Neuronal stem cell (in vitro differentiated cells): ENCODE results near the gene GNAQ.

ENCODE experiments used
- DNase-seq: peaks from one replicate; pipeline ENCODE4 v3.0.0-alpha.2; 2013; ENCODE audit warnings: low spot score
- H2AFZ ChIP-seq: one replicate; pipeline ENCODE4 v1.6.1; 2013; ENCODE audit warnings: mild to moderate bottlenecking, low read length, inconsistent platforms
- H2AK5ac ChIP-seq: 2 replicates; pipeline ENCODE4 v1.6.1; 2013; ENCODE audit warnings: low read depth, mild to moderate bottlenecking, inconsistent platforms, low read length, moderate library complexity, mixed read lengths
- H2BK120ac ChIP-seq: 2 replicates; pipeline ENCODE4 v1.6.1; 2013; ENCODE audit warnings: low read depth, mild to moderate bottlenecking, inconsistent platforms, low read length, moderate library complexity, mixed read lengths
- H2BK12ac ChIP-seq: one replicate; pipeline ENCODE4 v1.6.1; 2013; ENCODE audit warnings: low read length, inconsistent platforms
- H2BK15ac ChIP-seq: 2 replicates; pipeline ENCODE4 v1.6.1; 2013; ENCODE audit warnings: mild to moderate bottlenecking, low read length, inconsistent platforms, mixed read lengths
- H2BK5ac ChIP-seq: one replicate; pipeline ENCODE4 v1.6.1; 2013; ENCODE audit warnings: inconsistent platforms, mild to moderate bottlenecking, low read length, moderate library complexity
- H3K14ac ChIP-seq: one replicate; pipeline ENCODE4 v1.6.1; 2013; ENCODE audit warnings: low read length, inconsistent platforms
- H3K18ac ChIP-seq: 2 replicates; pipeline ENCODE4 v1.6.1; 2013; ENCODE audit warnings: low read length, inconsistent platforms
- H3K23ac ChIP-seq: 2 replicates; pipeline ENCODE4 v1.6.1; 2013; ENCODE audit warnings: low read depth, mild to moderate bottlenecking, mixed read lengths, low read length, inconsistent platforms; ENCODE audit not compliant: poor library complexity
- H3K27ac ChIP-seq: replicated peaks from 3 replicates; pipeline ENCODE4 v1.5.1; 2013; ENCODE audit warnings: low read length, inconsistent platforms
- H3K27me3 ChIP-seq, 3 experiments: 2 replicates each; pipeline ENCODE4 v1.6.1; 2013; ENCODE audit warnings: low read length in 3 of 3, mild to moderate bottlenecking in 2 of 3, inconsistent platforms in 1 of 3, low read depth in 1 of 3, mixed read lengths in 1 of 3, moderate library complexity in 1 of 3; ENCODE audit not compliant: control insufficient read depth in 3 of 3, insufficient read depth in 3 of 3
- H3K36me3 ChIP-seq, 2 donors: replicated peaks in 1 of 2; 2 replicates each; pipeline ENCODE4 v1.6.1; 2013; ENCODE audit warnings: low read length in 2 of 2; ENCODE audit not compliant: control insufficient read depth in 2 of 2, insufficient read depth in 2 of 2
- H3K4ac ChIP-seq: 2 replicates; pipeline ENCODE4 v1.6.1; 2013; ENCODE audit warnings: inconsistent platforms, mild to moderate bottlenecking, low read length, moderate library complexity
- H3K4me1 ChIP-seq, 2 donors: 1 replicate in 1 of 2; 2 replicates in 1 of 2; pipeline ENCODE4 v1.6.1; 2013; ENCODE audit warnings: low read length in 2 of 2, low read depth in 1 of 2; ENCODE audit not compliant: control insufficient read depth in 2 of 2, insufficient read depth in 1 of 2
- H3K4me2 ChIP-seq: one replicate; pipeline ENCODE4 v1.6.1; 2013; ENCODE audit warnings: mild to moderate bottlenecking, low read length, inconsistent platforms; ENCODE audit not compliant: insufficient read depth, poor library complexity, severe bottlenecking
- H3K4me3 ChIP-seq, 2 donors: 2 replicates each; pipeline ENCODE4 v1.5.1; 2013; ENCODE audit warnings: low read length in 2 of 2, mild to moderate bottlenecking in 2 of 2, inconsistent platforms in 1 of 2, moderate library complexity in 1 of 2
- H3K79me1 ChIP-seq: one replicate; pipeline ENCODE4 v1.6.1; 2013; ENCODE audit warnings: low read depth, mild to moderate bottlenecking, inconsistent platforms, low read length, moderate library complexity
- H3K9ac ChIP-seq: one replicate; pipeline ENCODE4 v1.6.1; 2013; ENCODE audit warnings: mild to moderate bottlenecking, low read depth, low read length, inconsistent platforms; ENCODE audit not compliant: poor library complexity
- H3K9me3 ChIP-seq, 2 donors: replicated peaks in 1 of 2; 2 replicates each; pipeline versions ENCODE3 to v1.6.1; 2013; ENCODE audit warnings: low read length in 2 of 2, mild to moderate bottlenecking in 2 of 2, inconsistent platforms in 1 of 2, low read depth in 1 of 2, mixed read lengths in 1 of 2, moderate library complexity in 1 of 2; ENCODE audit not compliant: control insufficient read depth in 2 of 2, insufficient read depth in 1 of 2
- H4K8ac ChIP-seq: one replicate; pipeline ENCODE4 v1.6.1; 2013; ENCODE audit warnings: low read depth, mild to moderate bottlenecking, inconsistent platforms, low read length, moderate library complexity
- H4K91ac ChIP-seq: one replicate; pipeline ENCODE4 v1.6.1; 2013; ENCODE audit warnings: low read length, low read depth, mild to moderate bottlenecking, inconsistent platforms; ENCODE audit not compliant: poor library complexity
- WGBS, 2 donors: extraction: QIAGEN DNeasy Blood & Tissue Kit; methylation state at CpG; one replicate each; pipeline ENCODE4 v1.1.7; 2013; ENCODE audit warnings: missing lambda C conversion rate in 2 of 2, mixed read lengths in 1 of 2; ENCODE audit not compliant: insufficient read length in 2 of 2, insufficient replicate concordance in 1 of 2; ENCODE audit errors: extremely low coverage in 2 of 2; 5-methylcytosine and 5-hydroxymethylcytosine counted together

Gene GNAQ

DNA sequence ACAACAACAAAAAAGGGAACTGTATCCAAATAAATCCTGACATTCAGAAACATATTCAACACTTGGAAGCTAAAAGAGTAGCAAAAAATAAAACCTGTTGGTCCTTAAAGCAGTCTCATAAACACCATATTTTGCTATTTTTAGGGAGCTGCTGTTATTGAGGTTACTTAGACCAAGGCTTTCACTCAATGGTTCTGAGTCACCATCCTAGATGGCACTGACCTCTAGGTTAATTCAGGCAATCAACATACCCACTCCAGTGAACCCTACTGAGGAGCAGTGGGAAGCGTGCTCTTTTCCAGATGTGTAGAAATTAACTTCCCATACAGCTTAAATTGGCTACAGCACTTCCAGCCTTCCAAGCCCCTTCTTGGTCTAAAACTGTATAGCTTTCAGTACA is 5.2 kb downstream of the GNAQ start:
- no peak overlapping the region for H3K23ac ChIP-seq
- no peak overlapping the region for H3K4me3 ChIP-seq
- no CpG with 5 or more reads among the region's 1 CpG for WGBS, 2 donors
- no peak overlapping the region for H3K4me2 ChIP-seq
- no peak overlapping the region for H4K91ac ChIP-seq
- no peak overlapping the region for H3K18ac ChIP-seq
- H3K9ac ChIP-seq = no peak overlapping the region
- H4K8ac ChIP-seq = no peak overlapping the region
- no peak overlapping the region for H3K4ac ChIP-seq
- H2AFZ ChIP-seq = no peak overlapping the region
- no peak overlapping the region for H2BK15ac ChIP-seq
- peaks cover 0 to 6% of the 10 kb centered on the region in 2 donors for H3K9me3 ChIP-seq
- DNase-seq = no peak
- no peak overlapping the region for H3K27ac ChIP-seq
- H2BK12ac ChIP-seq = no peak overlapping the region
- peaks cover 0 to 3% of the 10 kb centered on the region in 2 donors for H3K36me3 ChIP-seq
- H3K4me1 ChIP-seq = peaks cover 6 to 16% of the 10 kb centered on the region in 2 donors
- no peak overlapping the region for H2BK120ac ChIP-seq
- no peak overlapping the region for H2AK5ac ChIP-seq
- no peak overlapping the region for H2BK5ac ChIP-seq
- peaks cover 5% of the 10 kb centered on the region for H3K79me1 ChIP-seq
- H3K27me3 ChIP-seq = no peaks in the 10 kb centered on the region
- no peak overlapping the region for H3K14ac ChIP-seq

DNA sequence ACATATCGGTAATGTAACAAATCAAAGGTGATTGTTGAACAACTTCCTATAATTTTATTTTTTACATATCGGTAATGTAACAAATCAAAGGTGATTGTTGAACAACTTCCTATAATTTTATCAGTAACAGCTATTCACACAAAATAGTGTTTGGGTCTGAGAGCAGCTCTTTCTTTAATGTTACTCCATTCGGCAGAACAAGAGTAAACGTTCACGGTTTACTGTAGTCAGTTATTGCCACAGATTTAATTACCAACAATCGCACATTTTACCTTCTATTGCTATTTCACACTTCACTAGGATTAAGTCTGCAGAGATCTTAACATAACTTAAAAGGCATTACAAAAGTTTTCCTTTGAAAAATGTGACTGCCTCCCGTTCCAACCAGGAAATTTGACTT is 6.4 kb downstream of the GNAQ start:
- peaks cover 0 to 6% of the 10 kb centered on the region in 2 donors for H3K9me3 ChIP-seq
- H2BK5ac ChIP-seq = no peak overlapping the region
- H4K91ac ChIP-seq = no peak overlapping the region
- no peak overlapping the region for H3K23ac ChIP-seq
- H2BK15ac ChIP-seq = no peak overlapping the region
- no peak overlapping the region for H2BK12ac ChIP-seq
- peaks cover 0 to 3% of the 10 kb centered on the region in 2 donors for H3K36me3 ChIP-seq
- no peaks in the 10 kb centered on the region for H3K27me3 ChIP-seq
- H3K4me1 ChIP-seq = peaks cover 6 to 16% of the 10 kb centered on the region in 2 donors
- no peak overlapping the region for H3K4me2 ChIP-seq
- no peak overlapping the region for H2BK120ac ChIP-seq
- no peak overlapping the region for H2AK5ac ChIP-seq
- H3K18ac ChIP-seq = no peak overlapping the region
- no peak overlapping the region for H3K14ac ChIP-seq
- DNase-seq = no peak
- no peak overlapping the region for H3K9ac ChIP-seq
- no peak overlapping the region for H3K27ac ChIP-seq
- H3K79me1 ChIP-seq = no peaks in the 10 kb centered on the region
- H3K4ac ChIP-seq = no peak overlapping the region
- no peak overlapping the region for H2AFZ ChIP-seq
- WGBS, 2 donors = no CpG with 5 or more reads among the region's 7 CpGs
- H4K8ac ChIP-seq = no peak overlapping the region
- H3K4me3 ChIP-seq = no peak overlapping the region

DNA sequence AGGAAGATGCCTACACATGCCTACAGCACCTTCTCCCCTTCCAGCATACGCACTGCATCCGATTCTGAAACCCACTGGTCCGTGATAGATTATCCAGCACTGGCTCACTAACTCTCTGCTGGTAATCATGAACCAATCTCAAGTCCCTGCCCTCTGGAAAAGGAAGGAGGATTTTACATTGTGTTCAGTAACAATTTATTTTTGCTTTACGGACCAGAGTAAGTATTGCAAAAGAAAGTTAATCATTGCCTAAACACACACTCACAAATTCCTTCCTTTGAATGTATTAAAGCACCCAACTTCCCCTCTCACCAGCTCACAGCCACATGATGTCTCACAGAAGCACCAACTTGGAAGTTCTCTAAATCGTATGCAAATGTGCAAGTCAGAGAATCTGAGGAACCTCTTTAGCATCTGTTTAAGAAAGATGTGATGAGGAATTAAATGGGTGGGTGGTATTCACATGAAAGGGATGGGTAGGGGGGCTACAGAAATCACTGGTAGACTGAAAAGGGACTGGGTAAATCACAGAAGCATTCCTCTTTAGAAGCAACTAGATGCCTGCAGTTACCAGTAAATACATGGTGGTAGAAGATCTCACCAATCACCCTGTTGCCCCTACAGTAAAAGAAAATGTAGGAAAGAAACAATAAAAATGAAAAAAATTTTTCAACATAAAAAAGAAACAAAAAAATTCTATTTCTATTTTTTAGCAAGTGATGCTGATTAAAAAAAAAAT is 8.4 kb downstream of the GNAQ start:
- Histone ChIP-seq H2BK5ac (no peak overlapping the region), H3K18ac (no peak overlapping the region), H3K36me3 (peaks cover 0 to 3% of the 10 kb centered on the region in 2 donors), H3K9me3 (peaks cover 0 to 6% of the 10 kb centered on the region in 2 donors), H3K4me3 (no peak overlapping the region), H3K27ac (no peak overlapping the region), H3K4ac (no peak overlapping the region), H2BK120ac (no peak overlapping the region), H2BK15ac (no peak overlapping the region), H2AFZ (no peak overlapping the region), H4K91ac (no peak overlapping the region), H2BK12ac (no peak overlapping the region), H3K4me2 (no peak overlapping the region), H3K9ac (no peak overlapping the region), H3K27me3 (no peaks in the 10 kb centered on the region), H3K14ac (no peak overlapping the region), H2AK5ac (no peak overlapping the region), H3K23ac (no peak overlapping the region), H3K4me1 (peaks cover 6 to 12% of the 10 kb centered on the region in 2 donors), H3K79me1 (no peaks in the 10 kb centered on the region), H4K8ac (no peak overlapping the region)
- WGBS, 2 donors = no CpG with 5 or more reads among the region's 5 CpGs
- DNase-seq = no peak

DNA sequence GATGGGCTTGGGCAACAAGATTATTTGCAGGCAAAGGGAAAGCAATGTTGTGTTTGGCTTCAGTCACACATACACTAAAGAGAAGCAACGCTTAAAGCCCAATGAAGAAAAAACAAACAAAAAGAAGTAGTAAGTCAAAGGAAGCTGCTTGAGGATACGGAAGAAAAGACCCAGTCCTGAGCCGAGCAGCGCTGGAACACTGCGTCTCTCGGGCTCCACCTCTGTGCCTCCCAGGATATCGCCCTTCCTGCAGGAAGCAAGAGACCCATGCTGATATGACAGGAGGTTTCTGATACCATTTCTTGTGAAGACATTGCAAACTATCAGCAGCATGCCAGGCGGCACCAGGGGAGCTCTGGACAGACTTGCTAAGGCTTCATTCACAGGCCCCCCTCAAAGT is 9.9 kb downstream of the GNAQ start:
- Histone ChIP-seq H3K27ac (no peak overlapping the region), H3K9ac (no peak overlapping the region), H2BK5ac (no peak overlapping the region), H2AK5ac (no peak overlapping the region), H3K14ac (no peak overlapping the region), H3K36me3 (peaks cover 0 to 3% of the 10 kb centered on the region in 2 donors), H3K27me3 (no peaks in the 10 kb centered on the region), H2AFZ (no peak overlapping the region), H2BK120ac (no peak overlapping the region), H4K8ac (no peak overlapping the region), H3K9me3 (peaks cover 0 to 6% of the 10 kb centered on the region in 2 donors), H3K4ac (no peak overlapping the region), H3K4me1 (peaks cover 6 to 12% of the 10 kb centered on the region in 2 donors), H3K4me2 (no peak overlapping the region), H2BK15ac (no peak overlapping the region), H2BK12ac (no peak overlapping the region), H3K79me1 (no peaks in the 10 kb centered on the region), H4K91ac (no peak overlapping the region), H3K18ac (peak overlapping the region; percentile 25), H3K4me3 (no peak overlapping the region), H3K23ac (no peak overlapping the region)
- no peak for DNase-seq
- WGBS, 2 donors = no CpG with 5 or more reads among the region's 8 CpGs
